Kidney glomerular epithelial cell (primary cell): ENCODE measurements around the gene ATP10B.

Experiments used
- DNase-seq: peaks from one replicate; lab custom pipeline; 2025; lab: John Stamatoyannopoulos, UW

ATP10B gene

GRCh38 chr5:160685219-160685618, 166.8 kb downstream of the ATP10B start:
- no peak for DNase-seq

GRCh38 chr5:160679567-160680309, 172.3 kb downstream of the ATP10B start:
- DNase-seq = peak; percentile 13

- no peak for DNase-seq
Observed at GRCh38 chr5:160675988-160676387, 176.0 kb downstream of the ATP10B start.

- no peak for DNase-seq
Observed at GRCh38 chr5:160674901-160675300, 177.1 kb downstream of the ATP10B start.

- no peak for DNase-seq
Observed at GRCh38 chr5:160672521-160672920, 179.5 kb downstream of the ATP10B start.

GRCh38 chr5:160668356-160668755, 183.7 kb downstream of the ATP10B start:
- no peak for DNase-seq

- DNase-seq = no peak
Observed at GRCh38 chr5:160667160-160667559, 184.9 kb downstream of the ATP10B start.

- no peak for DNase-seq
Observed at GRCh38 chr5:160665460-160665859, 186.6 kb downstream of the ATP10B start.

- no peak for DNase-seq
Observed at GRCh38 chr5:160660132-160660531, 191.9 kb downstream of the ATP10B start.

GRCh38 chr5:160657622-160658458, 194.2 kb downstream of the ATP10B start:
- DNase-seq = no peak

- no peak for DNase-seq
Observed at GRCh38 chr5:160657068-160657507, 194.9 kb downstream of the ATP10B start.

GRCh38 chr5:160655717-160656116, 196.3 kb downstream of the ATP10B start:
- DNase-seq = no peak

- DNase-seq = no peak
Observed at GRCh38 chr5:160651692-160652645, 200.0 kb downstream of the ATP10B start.

- DNase-seq = no peak
Observed at GRCh38 chr5:160649304-160649703, 202.7 kb downstream of the ATP10B start.

GRCh38 chr5:160646033-160646432, 206.0 kb downstream of the ATP10B start:
- DNase-seq = no peak

GRCh38 chr5:160643616-160644240, 208.3 kb downstream of the ATP10B start:
- DNase-seq = no peak

GRCh38 chr5:160641405-160641804, 210.6 kb downstream of the ATP10B start:
- DNase-seq = no peak

- DNase-seq = no peak
Observed at GRCh38 chr5:160640406-160640805, 211.6 kb downstream of the ATP10B start.

GRCh38 chr5:160638161-160638742, 213.8 kb downstream of the ATP10B start:
- DNase-seq = peak; percentile 57

GRCh38 chr5:160637357-160638090, 214.5 kb downstream of the ATP10B start:
- DNase-seq = no peak
